HG03045 (cell line): ENCODE data around the gene ATRNL1.

Source experiments
- ATAC-seq: cut with Tn5 transposase; IDR thresholded peaks from one replicate; pipeline ENCODE4 v1.9.1; 2021; ENCODE audit warnings: mild to moderate bottlenecking, moderate library complexity; ENCODE audit not compliant: unreplicated experiment

ATRNL1 gene

GRCh38 chr10:115974816-115975430, 881.8 kb downstream of the ATRNL1 start:
- no peak for ATAC-seq

GRCh38 chr10:115975506-115975905, 882.3 kb downstream of the ATRNL1 start:
- no peak for ATAC-seq

DNA sequence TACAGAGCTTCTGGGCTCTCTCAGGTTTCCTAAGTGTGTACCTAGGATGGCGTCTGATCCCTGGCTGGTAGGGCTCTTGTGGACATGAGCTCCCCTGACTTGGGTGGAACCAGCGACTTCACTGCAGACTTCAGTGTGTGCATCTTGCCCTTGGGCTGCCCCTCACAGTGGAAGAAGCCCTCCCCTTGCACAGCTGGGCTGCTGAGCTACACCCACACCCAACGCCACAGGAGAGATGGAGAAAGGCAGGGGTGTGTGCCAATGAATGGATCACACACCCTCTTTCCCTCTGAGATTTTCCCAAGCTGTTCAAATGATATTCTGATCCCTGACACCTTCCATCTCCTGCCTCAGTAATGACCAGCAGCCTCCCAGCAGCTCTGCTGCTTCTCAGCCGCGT, 883.2 kb downstream of the ATRNL1 start:
- no peak for ATAC-seq

DNA sequence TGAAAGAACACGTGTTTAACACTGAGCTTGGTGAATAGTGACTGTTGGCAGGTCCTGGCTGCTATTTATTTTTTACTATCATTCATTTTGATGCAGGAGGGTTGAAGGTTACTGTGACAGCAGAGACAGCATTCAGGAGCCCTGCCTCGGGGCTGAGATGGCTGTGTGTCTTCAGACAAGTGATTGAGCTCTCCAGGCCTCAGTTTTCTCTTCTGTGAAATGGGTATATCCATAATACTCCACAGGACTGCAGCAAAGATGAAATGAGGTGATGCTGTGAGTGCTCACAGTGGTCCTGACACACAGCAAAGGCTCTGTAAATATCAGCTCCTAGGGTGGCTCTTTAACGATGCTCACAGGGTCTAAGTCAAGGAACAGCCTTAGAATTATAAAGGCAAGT, 884.7 kb downstream of the ATRNL1 start:
- no peak for ATAC-seq

DNA sequence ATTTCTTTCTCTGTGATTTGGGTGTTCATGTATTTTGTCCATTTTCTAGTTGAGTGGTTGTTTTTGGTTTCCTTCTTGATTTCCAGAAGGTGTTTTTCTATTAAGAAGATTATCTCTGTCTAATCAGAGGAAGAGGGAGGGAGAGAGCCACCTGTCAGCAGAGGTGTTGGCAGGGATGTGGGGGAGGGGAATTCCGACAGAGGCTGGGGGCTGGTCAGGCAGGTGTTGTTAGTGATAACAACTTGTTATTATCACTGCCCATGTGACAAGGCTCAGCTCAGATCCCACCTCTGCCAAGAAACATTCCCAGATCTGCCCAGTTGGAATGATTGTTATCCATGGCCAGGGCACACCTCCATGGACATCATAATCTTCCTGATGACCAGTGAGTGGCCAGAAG, 886.4 kb downstream of the ATRNL1 start:
- no peak for ATAC-seq

GRCh38 chr10:115980470-115980869, 887.3 kb downstream of the ATRNL1 start:
- ATAC-seq = no peak

GRCh38 chr10:115981081-115981480, 887.9 kb downstream of the ATRNL1 start:
- no peak for ATAC-seq

GRCh38 chr10:115982076-115982475, 888.9 kb downstream of the ATRNL1 start:
- no peak for ATAC-seq

- no peak for ATAC-seq
Measured at GRCh38 chr10:115982526-115982925, 889.4 kb downstream of the ATRNL1 start.

DNA sequence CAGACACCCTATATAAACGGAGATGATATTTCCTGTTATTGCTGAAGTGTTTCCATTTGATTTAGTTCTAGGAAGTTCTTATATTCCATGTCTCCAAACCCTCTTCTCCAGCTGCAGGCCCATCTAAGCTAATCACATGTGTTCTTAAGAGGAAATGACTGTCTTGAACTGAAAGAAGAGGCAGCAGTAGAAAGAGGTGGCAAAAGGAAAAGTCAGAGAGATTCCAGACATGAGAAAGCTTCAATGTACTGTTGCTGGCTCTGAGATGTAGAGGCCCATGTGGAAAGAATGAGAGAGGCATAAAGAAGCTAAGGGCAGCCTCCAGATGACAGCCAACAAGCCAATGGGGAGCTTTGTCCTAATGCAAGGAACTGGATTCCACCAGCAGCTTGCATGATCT, 892.6 kb downstream of the ATRNL1 start:
- no peak for ATAC-seq

- ATAC-seq = no peak
Measured at GRCh38 chr10:115988380-115988779, 895.2 kb downstream of the ATRNL1 start.

DNA sequence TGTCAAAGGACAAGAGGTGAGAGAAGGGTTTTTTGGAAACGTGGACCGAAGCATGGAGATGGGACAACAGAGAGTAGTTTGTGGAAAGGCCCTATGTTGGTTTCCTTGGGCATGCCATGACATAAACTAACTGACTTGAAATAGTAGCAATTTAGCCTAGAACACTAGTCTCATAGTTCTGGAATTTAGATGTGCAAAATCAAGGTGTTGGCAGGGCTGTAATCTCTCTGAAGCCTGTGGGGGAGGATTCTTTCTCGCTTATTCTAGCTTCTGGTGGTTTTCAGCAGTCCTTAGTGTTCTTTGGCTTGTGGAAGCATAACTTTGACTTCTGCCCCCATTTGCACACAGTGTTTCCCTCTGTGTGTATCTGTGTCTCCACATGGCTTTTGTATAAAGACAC, 896.5 kb downstream of the ATRNL1 start:
- no peak for ATAC-seq

DNA sequence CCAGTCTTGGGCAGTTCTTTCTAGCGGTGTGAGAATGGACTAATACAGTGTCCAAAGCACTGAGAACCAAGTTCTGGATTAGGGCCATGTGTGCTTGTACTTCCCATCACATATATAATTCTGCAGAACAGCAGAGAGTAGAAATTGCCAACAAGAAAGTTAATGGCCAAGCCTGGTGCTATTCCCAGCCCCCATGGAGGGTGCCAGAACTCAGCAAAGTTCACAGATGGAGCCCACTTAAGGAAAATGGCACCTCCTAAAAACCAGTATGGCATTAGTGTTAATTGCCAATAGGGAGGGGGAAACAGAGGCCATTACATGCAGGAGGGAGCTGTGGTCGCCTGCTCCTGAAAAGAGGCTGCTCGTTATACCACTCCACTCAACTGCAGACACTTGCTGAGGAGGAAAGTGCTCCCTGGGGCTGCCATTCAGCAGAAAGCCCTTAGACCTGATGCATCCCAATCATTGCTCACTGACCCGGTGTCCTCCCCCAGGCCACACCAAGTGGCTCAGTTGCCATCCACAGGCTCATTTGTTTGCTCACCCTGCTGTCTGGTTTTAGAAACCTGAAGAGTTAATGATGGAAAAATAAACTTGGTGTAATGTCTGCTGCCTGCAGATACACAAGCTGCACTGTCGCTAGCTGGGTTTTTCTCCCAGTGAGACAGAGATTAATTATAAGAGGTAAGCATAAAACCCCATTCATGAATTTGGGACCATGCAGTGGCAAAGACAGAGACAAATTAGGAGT, 899.2 kb downstream of the ATRNL1 start:
- no peak for ATAC-seq

DNA sequence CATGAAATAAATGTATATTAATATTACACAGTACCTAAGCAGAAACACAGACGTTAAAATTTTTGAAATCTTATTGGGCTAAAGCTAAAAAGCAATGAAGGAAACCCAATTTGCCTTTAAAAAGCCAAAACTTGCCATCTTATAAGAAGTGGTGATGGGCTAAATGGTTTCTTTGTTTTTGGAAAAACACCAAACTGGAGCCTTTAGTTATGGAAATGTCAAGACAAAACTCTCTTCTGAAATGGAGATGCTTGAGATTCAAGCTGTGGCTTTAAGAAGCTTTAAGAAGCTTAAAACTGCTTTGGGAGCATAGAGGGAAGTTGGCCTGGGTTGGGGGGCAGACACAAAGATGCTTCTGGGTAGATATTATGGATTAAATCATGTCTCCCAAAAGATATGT, 902.9 kb downstream of the ATRNL1 start:
- no peak for ATAC-seq

- ATAC-seq = no peak
Measured at GRCh38 chr10:115998301-115998700, 905.1 kb downstream of the ATRNL1 start.
